AG09309 (cell line): Measurements from ENCODE around the gene BRD9.
"Not testable (repeated sequence)": the region's sequence is repeated elsewhere in the genome, so short reads cannot be mapped to it uniquely, and the experiment has no call there.

ENCODE experiments used
- DNase-seq: peaks from one replicate; pipeline ENCODE4 v3.0.0-alpha.2; 2010; ENCODE audit warnings: low read depth
- H3K4me3 ChIP-seq: 2 replicates; pipeline ENCODE4 v1.5.1; 2011; ENCODE audit warnings: mild to moderate bottlenecking, low read depth, low read length, moderate library complexity; ENCODE audit not compliant: control insufficient read depth
- CTCF ChIP-seq: IDR thresholded peaks from 2 replicates; pipeline ENCODE4 v1.5.1; 2011; ENCODE audit warnings: mild to moderate bottlenecking, low read depth, low read length, inconsistent platforms; ENCODE audit not compliant: insufficient read depth, control insufficient read depth; ENCODE audit errors: missing control alignments

The BRD9 gene

GRCh38 chr5:856531-857425 is 35.8 kb downstream of the BRD9 start:
- DNase-seq: no peak
- no peak for TF ChIP-seq CTCF
- no peak overlapping the region for H3K4me3 ChIP-seq

- TF ChIP-seq CTCF: no peak
- H3K4me3 ChIP-seq: no peak overlapping the region
- DNase-seq: no peak
Measured at GRCh38 chr5:855771-856530, 36.6 kb downstream of the BRD9 start.

- H3K4me3 ChIP-seq: no peak overlapping the region
- no peak for DNase-seq
- no peak for TF ChIP-seq CTCF
Measured at GRCh38 chr5:854966-855743, 37.4 kb downstream of the BRD9 start.

GRCh38 chr5:854217-854616 is 38.4 kb downstream of the BRD9 start:
- no peak for DNase-seq
- H3K4me3 ChIP-seq: no peak overlapping the region
- TF ChIP-seq CTCF: no peak

- H3K4me3 ChIP-seq, DNase-seq: not testable (repeated sequence)
Measured at GRCh38 chr5:853416-854090, 39.0 kb downstream of the BRD9 start.

- no peak overlapping the region for H3K4me3 ChIP-seq
- TF ChIP-seq CTCF: no peak
- no peak for DNase-seq
Measured at GRCh38 chr5:852431-853401, 39.9 kb downstream of the BRD9 start.
